ENCODE measurements around the gene ANKRD16.

Gene ANKRD16

GRCh38 chr10:5898163-5898562 is 8.5 kb upstream of the ANKRD16 start:
- H3K9ac ChIP-seq: no peak overlapping the region
- H3K4me3 ChIP-seq (IDR thresholded peaks at IDR 0.05; ENCODE audit: insufficient read depth, low read depth, low read length): no peak overlapping the region
- no peak overlapping the region for H3K4me2 ChIP-seq
- no peak overlapping the region for H3K27ac ChIP-seq
- peaks cover 35% of the 10 kb centered on the region for H3K79me2 ChIP-seq (ENCODE audit: insufficient read depth, low read depth)
- H2AFZ ChIP-seq (ENCODE audit: low read depth): no peak overlapping the region
- no peaks in the 10 kb centered on the region; the same call in 1 of the 2 replicates for H4K20me1 ChIP-seq (ENCODE audit: insufficient read depth)
- TF ChIP-seq, protein P1, sequence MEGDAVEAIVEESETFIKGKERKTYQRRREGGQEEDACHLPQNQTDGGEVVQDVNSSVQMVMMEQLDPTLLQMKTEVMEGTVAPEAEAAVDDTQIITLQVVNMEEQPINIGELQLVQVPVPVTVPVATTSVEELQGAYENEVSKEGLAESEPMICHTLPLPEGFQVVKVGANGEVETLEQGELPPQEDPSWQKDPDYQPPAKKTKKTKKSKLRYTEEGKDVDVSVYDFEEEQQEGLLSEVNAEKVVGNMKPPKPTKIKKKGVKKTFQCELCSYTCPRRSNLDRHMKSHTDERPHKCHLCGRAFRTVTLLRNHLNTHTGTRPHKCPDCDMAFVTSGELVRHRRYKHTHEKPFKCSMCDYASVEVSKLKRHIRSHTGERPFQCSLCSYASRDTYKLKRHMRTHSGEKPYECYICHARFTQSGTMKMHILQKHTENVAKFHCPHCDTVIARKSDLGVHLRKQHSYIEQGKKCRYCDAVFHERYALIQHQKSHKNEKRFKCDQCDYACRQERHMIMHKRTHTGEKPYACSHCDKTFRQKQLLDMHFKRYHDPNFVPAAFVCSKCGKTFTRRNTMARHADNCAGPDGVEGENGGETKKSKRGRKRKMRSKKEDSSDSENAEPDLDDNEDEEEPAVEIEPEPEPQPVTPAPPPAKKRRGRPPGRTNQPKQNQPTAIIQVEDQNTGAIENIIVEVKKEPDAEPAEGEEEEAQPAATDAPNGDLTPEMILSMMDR (conservative IDR thresholded peaks at IDR 0.05; ENCODE audit: low read depth, low read length): no peak
- H3K27me3 ChIP-seq (ENCODE audit: insufficient read depth, low read depth): no peaks in the 10 kb centered on the region
- H3K4me1 ChIP-seq (ENCODE audit: low read depth, poor library complexity, severe bottlenecking): peaks cover 46% of the 10 kb centered on the region
- no peaks in the 10 kb centered on the region for H3K36me3 ChIP-seq (ENCODE audit: insufficient read depth)

- TF ChIP-seq, protein P1 (conservative IDR thresholded peaks at IDR 0.05; ENCODE audit: low read depth, low read length): no peak
- H3K4me2 ChIP-seq: no peak overlapping the region
- peaks cover 42% of the 10 kb centered on the region for H3K79me2 ChIP-seq (ENCODE audit: insufficient read depth, low read depth)
- no peaks in the 10 kb centered on the region; the same call in 1 of the 2 replicates for H4K20me1 ChIP-seq (ENCODE audit: insufficient read depth)
- no peaks in the 10 kb centered on the region for H3K36me3 ChIP-seq (ENCODE audit: insufficient read depth)
- H3K27ac ChIP-seq: no peak overlapping the region
- H2AFZ ChIP-seq (ENCODE audit: low read depth): no peak overlapping the region
- H3K4me3 ChIP-seq (IDR thresholded peaks at IDR 0.05; ENCODE audit: insufficient read depth, low read depth, low read length): no peak overlapping the region
- H3K4me1 ChIP-seq (ENCODE audit: low read depth, poor library complexity, severe bottlenecking): peaks cover 52% of the 10 kb centered on the region
- no peaks in the 10 kb centered on the region for H3K27me3 ChIP-seq (ENCODE audit: insufficient read depth, low read depth)
- no peak overlapping the region for H3K9ac ChIP-seq
Measured at GRCh38 chr10:5897504-5897903, 7.8 kb upstream of the ANKRD16 start.

- peaks cover 57% of the 10 kb centered on the region for H3K4me1 ChIP-seq (ENCODE audit: low read depth, poor library complexity, severe bottlenecking)
- peak overlapping the region; percentile 97 for H3K4me2 ChIP-seq
- H3K79me2 ChIP-seq (ENCODE audit: insufficient read depth, low read depth): peaks cover 47% of the 10 kb centered on the region
- no peak overlapping the region for H3K9ac ChIP-seq
- H3K27me3 ChIP-seq (ENCODE audit: insufficient read depth, low read depth): no peaks in the 10 kb centered on the region
- H3K36me3 ChIP-seq (ENCODE audit: insufficient read depth): no peaks in the 10 kb centered on the region
- no peak overlapping the region for H3K4me3 ChIP-seq (IDR thresholded peaks at IDR 0.05; ENCODE audit: insufficient read depth, low read depth, low read length)
- H2AFZ ChIP-seq (ENCODE audit: low read depth): no peak overlapping the region
- H4K20me1 ChIP-seq (ENCODE audit: insufficient read depth): no peaks in the 10 kb centered on the region; the same call in 1 of the 2 replicates
- no peak overlapping the region; the same call in 1 of the 2 replicates for H3K27ac ChIP-seq
- TF ChIP-seq, protein P1 (conservative IDR thresholded peaks at IDR 0.05; ENCODE audit: low read depth, low read length): no peak
Measured at GRCh38 chr10:5897053-5897340, 7.3 kb upstream of the ANKRD16 start.

- H3K27ac ChIP-seq: peak overlapping the region; percentile 67
- peaks cover 52% of the 10 kb centered on the region for H3K79me2 ChIP-seq (ENCODE audit: insufficient read depth, low read depth)
- H3K4me1 ChIP-seq (ENCODE audit: low read depth, poor library complexity, severe bottlenecking): peaks cover 62% of the 10 kb centered on the region
- H2AFZ ChIP-seq (ENCODE audit: low read depth): peak overlapping the region; percentile 17; the same call in 1 of the 2 replicates
- no peak overlapping the region for H3K4me3 ChIP-seq (IDR thresholded peaks at IDR 0.05; ENCODE audit: insufficient read depth, low read depth, low read length)
- peak overlapping the region; percentile 97 for H3K4me2 ChIP-seq
- TF ChIP-seq, protein P1 (conservative IDR thresholded peaks at IDR 0.05; ENCODE audit: low read depth, low read length): no peak
- H3K27me3 ChIP-seq (ENCODE audit: insufficient read depth, low read depth): no peaks in the 10 kb centered on the region
- H3K36me3 ChIP-seq (ENCODE audit: insufficient read depth): no peaks in the 10 kb centered on the region
- peak overlapping the region; percentile 42; the same call in 1 of the 2 replicates for H3K9ac ChIP-seq
- H4K20me1 ChIP-seq (ENCODE audit: insufficient read depth): no peaks in the 10 kb centered on the region; the same call in 1 of the 2 replicates
Measured at GRCh38 chr10:5896208-5897052, 6.7 kb upstream of the ANKRD16 start.

Measured in KMS-11 (cell line).